Stomach (tissue), 9 donors: ENCODE data around the gene DDX25. TPM values are rescaled to one million over a fixed set of nuclear protein-coding genes. Genes with fewer than 3 reads are reported as not detected.

Experiments
- DNase-seq, 2 donors: peaks; one replicate each; pipeline versions ENCODE4 v3.0.0 to v3.0.0-alpha.2; 2013 to 2019
- H3K27ac ChIP-seq, 5 donors: fragments of 200-600 bp in 4 of 5; sonication (generic) in 4 of 5; one replicate each; pipeline ENCODE4 v1.5.1; 2013 to 2019; ENCODE audit warnings: mild to moderate bottlenecking in 1 of 5, moderate library complexity in 1 of 5
- H3K27me3 ChIP-seq, 3 donors: fragments of 200-600 bp; sonication (generic); one replicate each; pipeline ENCODE4 v1.5.1; 2017 to 2019; ENCODE audit warnings: mixed run types in 1 of 3
- H3K36me3 ChIP-seq, 4 donors: fragments of 200-600 bp; sonication (generic); 1 replicate in 3 of 4; 2 replicates in 1 of 4; pipeline ENCODE4 v1.5.1; 2016 to 2019
- H3K4me1 ChIP-seq, 4 donors: fragments of 200-600 bp; sonication (generic); one replicate each; pipeline ENCODE4 v1.5.1; 2016 to 2019
- H3K4me3 ChIP-seq, 4 donors: fragments of 200-600 bp; sonication (generic) in 3 of 4; one replicate each; pipeline ENCODE4 v1.5.1; 2016 to 2019; ENCODE audit warnings: mild to moderate bottlenecking in 1 of 4
- H3K9me3 ChIP-seq, 4 donors: fragments of 200-600 bp; sonication (generic); one replicate each; pipeline ENCODE4 v1.5.1; 2016 to 2019
- CTCF ChIP-seq, 7 experiments: fragments of 450-650 bp in 4 of 7; fragments of 200-600 bp in 3 of 7; sonication (generic) in 3 of 7; IDR thresholded peaks; one replicate each; pipeline ENCODE4 v1.5.1; 2016 to 2019; ENCODE audit warnings: antibody characterized with exemption in 7 of 7, control low read depth in 2 of 7, mild to moderate bottlenecking in 1 of 7
- EP300 ChIP-seq: sonication (generic); formaldehyde crosslinking; IDR thresholded peaks from one replicate; pipeline ENCODE4 v1.6.1; 2017; ENCODE audit warnings: antibody characterized with exemption
- POLR2A ChIP-seq, 4 donors: fragments of 450-650 bp; IDR thresholded peaks; one replicate each; pipeline ENCODE4 v1.6.1; 2016; ENCODE audit warnings: antibody characterized with exemption in 4 of 4, control low read depth in 2 of 4, mild to moderate bottlenecking in 1 of 4, moderate library complexity in 1 of 4
- POLR2AphosphoS5 ChIP-seq, 3 donors: sonication (generic); formaldehyde crosslinking; IDR thresholded peaks; one replicate each; pipeline ENCODE4 v1.6.1; 2016; ENCODE audit warnings: antibody characterized with exemption in 3 of 3
- WGBS, 5 donors: extraction: QIAGEN DNeasy Blood & Tissue Kit in 3 of 5; methylation state at CpG; one replicate each; pipeline versions ENCODE4 v1.1.5 to v1.1.7; 2013 to 2018; 5-methylcytosine and 5-hydroxymethylcytosine counted together
- intact Hi-C: fragments of 100-400 bp; cut with DNase I; formaldehyde crosslinking; loops from one replicate; pipeline ENCODE4 v1.15.1; 2023; ENCODE audit warnings: low total_unique reads
- polyA plus RNA-seq, 3 donors: library from polyadenylated mRNA; stranded (reverse); fragments of 200-250 nt; gene quantifications; one replicate each; pipeline ENCODE4 v1.2.3, GENCODE V29; 2013
- total RNA-seq, 5 donors: library from RNA; depleted of rRNA; stranded (reverse); fragments of >200 nt; gene quantifications; one replicate each; pipeline versions ENCODE4 v1.1.0 to v1.2.3, GENCODE V29; 2014 to 2016
- donor health status: healthy with polysubstance abuse.
- donor health status: Bipolar disorder and iron deficiency.
- donor health status: healthy.

DDX25 gene
- total and polyA plus RNA-seq, 8 donors: under 0.01 to 1.0 (median 0.30) TPM; not detected in 3

GRCh38 chr11:125975634-125976033 lies 71.3 kb downstream of the DDX25 start:
- H3K27me3 ChIP-seq: no peaks in the 10 kb centered on the region
- no peaks in the 10 kb centered on the region for H3K4me1 ChIP-seq
- H3K36me3 ChIP-seq: peaks cover 0 to 4% (median under 1%) of the 10 kb centered on the region in 4 donors
- H3K4me3 ChIP-seq: no peak overlapping the region
- DNase-seq: peak in 1 of 2 donors; percentile 16
- no peak overlapping the region for H3K27ac ChIP-seq
- TF ChIP-seq EP300 (no peak), CTCF (IDR thresholded peaks at IDR 0.05) (no peak), POLR2A (IDR thresholded peaks at IDR 0.05) (no peak)
- no peaks in the 10 kb centered on the region for H3K9me3 ChIP-seq
- WGBS, 5 donors: 46 to 62% (median 54%) methylated on average over 6 of the region's 6 CpGs
- intact Hi-C loops: no loop called here

- no peak for DNase-seq
- intact Hi-C loops: no loop called here
- TF ChIP-seq CTCF (IDR thresholded peaks at IDR 0.05): no peak
- TF ChIP-seq POLR2AphosphoS5 (IDR thresholded peaks at IDR 0.05): no peak
- TF ChIP-seq EP300: no peak
- no peak for TF ChIP-seq POLR2A (IDR thresholded peaks at IDR 0.05)
- Histone ChIP-seq H3K4me3 (no peak overlapping the region), H3K4me1 (no peaks in the 10 kb centered on the region), H3K9me3 (no peaks in the 10 kb centered on the region), H3K36me3 (peaks cover 0 to 9% (median 2%) of the 10 kb centered on the region in 4 donors), H3K27me3 (no peaks in the 10 kb centered on the region), H3K27ac (no peak overlapping the region)
Observed at GRCh38 chr11:125976156-125976555, 71.8 kb downstream of the DDX25 start.

GRCh38 chr11:125977333-125977732 lies 73.0 kb downstream of the DDX25 start:
- no peaks in the 10 kb centered on the region for H3K4me1 ChIP-seq
- no peak for DNase-seq
- H3K36me3 ChIP-seq: peaks cover 0 to 10% (median 2%) of the 10 kb centered on the region in 4 donors
- no peaks in the 10 kb centered on the region for H3K9me3 ChIP-seq
- H3K27ac ChIP-seq: no peak overlapping the region
- 74 to 85% (median 82%) methylated on average over 3 of the region's 3 CpGs for WGBS, 5 donors
- TF ChIP-seq EP300 (no peak), POLR2A (IDR thresholded peaks at IDR 0.05) (no peak), POLR2AphosphoS5 (IDR thresholded peaks at IDR 0.05) (no peak), CTCF (IDR thresholded peaks at IDR 0.05) (no peak)
- H3K27me3 ChIP-seq: no peaks in the 10 kb centered on the region
- intact Hi-C loops: no loop called here
- H3K4me3 ChIP-seq: no peak overlapping the region

- H3K36me3 ChIP-seq: peaks cover 0 to 17% (median 6%) of the 10 kb centered on the region in 4 donors
- intact Hi-C loops: no loop called here
- H3K9me3 ChIP-seq: no peaks in the 10 kb centered on the region
- no peak overlapping the region for H3K27ac ChIP-seq
- H3K4me3 ChIP-seq: no peak overlapping the region
- no peaks in the 10 kb centered on the region for H3K4me1 ChIP-seq
- WGBS, 5 donors: 49 to 76% (median 69%) methylated on average over 6 of the region's 6 CpGs
- DNase-seq: no peak
- no peaks in the 10 kb centered on the region for H3K27me3 ChIP-seq
- TF ChIP-seq POLR2A (IDR thresholded peaks at IDR 0.05) (no peak), POLR2AphosphoS5 (IDR thresholded peaks at IDR 0.05) (no peak), EP300 (no peak), CTCF (IDR thresholded peaks at IDR 0.05) (no peak)
Observed at GRCh38 chr11:125978181-125978716, 73.9 kb downstream of the DDX25 start.

Other genes with a start within 250 kb of the DDX25 start
- not detected for gene ACRV1, start 223.7 kb upstream of the DDX25 start, total RNA-seq
- gene ACRV1, start 223.7 kb upstream of the DDX25 start, polyA plus RNA-seq: not detected
- gene PATE1, start 158.2 kb upstream of the DDX25 start, total RNA-seq: not detected
- not detected for gene PATE1, start 158.2 kb upstream of the DDX25 start, polyA plus RNA-seq
- not detected for gene PATE2, start 125.7 kb upstream of the DDX25 start, total RNA-seq
- not detected for gene PATE2, start 125.7 kb upstream of the DDX25 start, polyA plus RNA-seq
- not detected for gene PATE3, start 116.4 kb upstream of the DDX25 start, total RNA-seq
- gene PATE3, start 116.4 kb upstream of the DDX25 start, polyA plus RNA-seq: not detected
- gene PATE4, start 71.2 kb upstream of the DDX25 start, total RNA-seq: not detected
- gene PATE4, start 71.2 kb upstream of the DDX25 start, polyA plus RNA-seq: not detected
- 1 to 10 TPM in 2 of 5 donors, under 1 TPM in 2, not detected in 1; 0.87 to 6.6 (median 1.9) TPM for gene HYLS1, start 16.8 kb upstream of the DDX25 start, total RNA-seq
- 1 to 10 TPM; 2.9 to 4.5 (median 3.8) TPM for gene HYLS1, start 16.8 kb upstream of the DDX25 start, polyA plus RNA-seq
- 10 to 100 TPM in 1 of 5 donors, 1 to 10 TPM in 3, under 1 TPM in 1; 0.58 to 15.1 (median 4.0) TPM for gene PUS3, start 1.3 kb upstream of the DDX25 start, total RNA-seq
- 10 to 100 TPM; 10.3 to 11.2 (median 10.7) TPM for gene PUS3, start 1.3 kb upstream of the DDX25 start, polyA plus RNA-seq
- gene VSIG10L2, start 41.5 kb downstream of the DDX25 start, total RNA-seq: not detected
- gene VSIG10L2, start 41.5 kb downstream of the DDX25 start, polyA plus RNA-seq: 1 to 10 TPM in 1 of 3 donors, under 1 TPM in 1, not detected in 1; 0.35 to 1.4 TPM
- 10 to 100 TPM; 16.1 to 80.8 (median 26.8) TPM for gene CDON, start 158.4 kb downstream of the DDX25 start, total RNA-seq
- gene CDON, start 158.4 kb downstream of the DDX25 start, polyA plus RNA-seq: 1 to 10 TPM in 1 of 3 donors, under 1 TPM in 2; 0.31 to 1.0 (median 0.44) TPM